GM21576 (cell line): ENCODE data around the gene SLC35G6.

Experiments used
- ATAC-seq: cut with Tn5 transposase; IDR thresholded peaks from one replicate; pipeline ENCODE4 v1.9.1; 2021; ENCODE audit warnings: mild to moderate bottlenecking, moderate library complexity; ENCODE audit not compliant: unreplicated experiment

Gene SLC35G6

GRCh38 chr17:7499161-7499560 lies 17.9 kb downstream of the SLC35G6 start:
- no peak for ATAC-seq

GRCh38 chr17:7501729-7502128 lies 20.5 kb downstream of the SLC35G6 start:
- ATAC-seq, result no peak

GRCh38 chr17:7502171-7502847 lies 21.1 kb downstream of the SLC35G6 start:
- ATAC-seq, result no peak

GRCh38 chr17:7502987-7503386 lies 21.7 kb downstream of the SLC35G6 start:
- no peak for ATAC-seq

GRCh38 chr17:7503521-7503920 lies 22.3 kb downstream of the SLC35G6 start:
- ATAC-seq, result no peak

- no peak for ATAC-seq
Observed at GRCh38 chr17:7508145-7508544, 26.9 kb downstream of the SLC35G6 start.

GRCh38 chr17:7508846-7509245 lies 27.6 kb downstream of the SLC35G6 start:
- ATAC-seq, result no peak

GRCh38 chr17:7509937-7510336 lies 28.7 kb downstream of the SLC35G6 start:
- ATAC-seq, result no peak

- no peak for ATAC-seq
Observed at GRCh38 chr17:7511108-7511507, 29.9 kb downstream of the SLC35G6 start.

- ATAC-seq, result no peak
Observed at GRCh38 chr17:7512105-7512504, 30.9 kb downstream of the SLC35G6 start.

- no peak for ATAC-seq
Observed at GRCh38 chr17:7512824-7513540, 31.7 kb downstream of the SLC35G6 start.

- ATAC-seq, result no peak
Observed at GRCh38 chr17:7513850-7514419, 32.7 kb downstream of the SLC35G6 start.

GRCh38 chr17:7515911-7516610 lies 34.8 kb downstream of the SLC35G6 start:
- no peak for ATAC-seq

GRCh38 chr17:7523033-7523432 lies 41.8 kb downstream of the SLC35G6 start:
- no peak for ATAC-seq

GRCh38 chr17:7528842-7529241 lies 47.6 kb downstream of the SLC35G6 start:
- ATAC-seq, result no peak

GRCh38 chr17:7530023-7530900 lies 49.0 kb downstream of the SLC35G6 start:
- ATAC-seq, result no peak
